ENCODE data around the gene NCSTN. TPM values are rescaled to one million over a fixed set of nuclear protein-coding genes. Genes with fewer than 3 reads are reported as not detected.

The NCSTN gene
- polyA plus RNA-seq, 1 donor (not counting 4 experiments of a cell fraction or from before 2014, with no cell fraction given) = 111 TPM

DNA sequence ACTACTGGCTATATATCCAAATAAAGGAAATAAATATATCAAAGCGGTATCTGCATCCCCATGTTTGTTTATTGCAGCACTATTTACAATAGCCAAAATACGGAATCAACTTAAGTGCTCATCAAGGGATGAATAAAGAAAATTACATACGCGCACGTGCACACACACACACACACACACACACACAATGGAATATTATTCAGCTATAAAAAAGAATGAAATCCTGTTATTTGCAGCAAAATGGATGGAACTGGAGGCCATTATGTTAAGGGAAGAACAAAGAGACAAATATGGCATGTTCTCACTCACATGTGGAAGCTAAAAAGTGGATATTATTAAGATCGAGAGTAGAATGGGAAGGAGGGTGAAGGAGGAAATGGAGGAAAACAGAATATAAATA is 20.4 kb upstream of the NCSTN start:
- Histone ChIP-seq H3K9me1 (ENCODE audit: control insufficient read depth, extremely low read depth, insufficient read depth, low read length) (no peaks in the 10 kb centered on the region), H3K9me3 (ENCODE audit: control insufficient read depth, low read depth, low read length) (no peaks in the 10 kb centered on the region), H3K4me2 (ENCODE audit: control insufficient read depth, extremely low read depth, insufficient read depth, low read depth, low read length) (no peak overlapping the region), H4K20me1 (ENCODE audit: control insufficient read depth, extremely low read depth, insufficient read depth, low read length) (no peaks in the 10 kb centered on the region), H3K4me3 (ENCODE audit: control insufficient read depth in 2 of 3, extremely low read depth in 1 of 3, insufficient read depth in 2 of 3, low read depth in 1 of 3, low read length in 3 of 3) (no peak overlapping the region), H3K27me3 (ENCODE audit: control insufficient read depth, extremely low read depth, insufficient read depth, low read length) (no peaks in the 10 kb centered on the region), H3K27ac (ENCODE audit: control insufficient read depth, insufficient read depth, low read length) (no peak overlapping the region), H2AFZ (ENCODE audit: control insufficient read depth, low read length) (no peak overlapping the region), H3K9ac (ENCODE audit: control insufficient read depth, extremely low read depth, insufficient read depth, low read length) (no peak overlapping the region), H3K36me3 (ENCODE audit: control insufficient read depth in 2 of 2, extremely low read depth in 1 of 2, insufficient read depth in 2 of 2, low read length in 2 of 2) (peaks cover 15 to 29% of the 10 kb centered on the region in 2 experiments), H3K79me2 (ENCODE audit: control insufficient read depth, insufficient read depth, low read length) (peaks cover 40% of the 10 kb centered on the region), H3K4me1 (ENCODE audit: control insufficient read depth, extremely low read depth, insufficient read depth, low read length) (no peaks in the 10 kb centered on the region)
- TF ChIP-seq CTCF (optimal IDR thresholded peaks at IDR 0.05 in 1 of 3, IDR thresholded peaks at IDR 0.05 in 1 of 3, conservative IDR thresholded peaks at IDR 0.05 in 1 of 3; ENCODE audit: extremely low read depth in 1 of 3, insufficient read depth in 2 of 3, low read length in 3 of 3) (no peak), EZH2 (IDR thresholded peaks at IDR 0.05; ENCODE audit: low read length) (no peak)
- FAIRE-seq (no peak), DNase-seq (ENCODE audit: low read depth, low spot score) (no peak)
- dilution Hi-C loops (cut with MboI; ENCODE audit: extremely low pct_ligation_motif_present, low sequenced_read_pairs) = no loop called here

GRCh38 chr1:160325252-160325651 is 17.9 kb upstream of the NCSTN start:
- no peak for TF ChIP-seq CTCF (optimal IDR thresholded peaks at IDR 0.05 in 1 of 3, IDR thresholded peaks at IDR 0.05 in 1 of 3, conservative IDR thresholded peaks at IDR 0.05 in 1 of 3; ENCODE audit: extremely low read depth in 1 of 3, insufficient read depth in 2 of 3, low read length in 3 of 3)
- TF ChIP-seq EZH2 (IDR thresholded peaks at IDR 0.05; ENCODE audit: low read length) = no peak
- Histone ChIP-seq H3K4me3 (ENCODE audit: control insufficient read depth in 2 of 3, extremely low read depth in 1 of 3, insufficient read depth in 2 of 3, low read depth in 1 of 3, low read length in 3 of 3) (no peak overlapping the region), H3K27ac (ENCODE audit: control insufficient read depth, insufficient read depth, low read length) (no peak overlapping the region), H3K36me3 (ENCODE audit: control insufficient read depth in 2 of 2, extremely low read depth in 1 of 2, insufficient read depth in 2 of 2, low read length in 2 of 2) (peaks cover 26 to 48% of the 10 kb centered on the region in 2 experiments), H3K27me3 (ENCODE audit: control insufficient read depth, extremely low read depth, insufficient read depth, low read length) (no peaks in the 10 kb centered on the region), H3K9ac (ENCODE audit: control insufficient read depth, extremely low read depth, insufficient read depth, low read length) (no peak overlapping the region), H3K4me2 (ENCODE audit: control insufficient read depth, extremely low read depth, insufficient read depth, low read depth, low read length) (no peak overlapping the region), H4K20me1 (ENCODE audit: control insufficient read depth, extremely low read depth, insufficient read depth, low read length) (peaks cover 4% of the 10 kb centered on the region), H3K9me3 (ENCODE audit: control insufficient read depth, low read depth, low read length) (no peaks in the 10 kb centered on the region), H3K79me2 (ENCODE audit: control insufficient read depth, insufficient read depth, low read length) (peaks cover 31% of the 10 kb centered on the region), H3K4me1 (ENCODE audit: control insufficient read depth, extremely low read depth, insufficient read depth, low read length) (no peaks in the 10 kb centered on the region), H2AFZ (ENCODE audit: control insufficient read depth, low read length) (no peak overlapping the region), H3K9me1 (ENCODE audit: control insufficient read depth, extremely low read depth, insufficient read depth, low read length) (no peaks in the 10 kb centered on the region)
- DNase-seq (ENCODE audit: low read depth, low spot score) (no peak), FAIRE-seq (no peak)
- dilution Hi-C loops (cut with MboI; ENCODE audit: extremely low pct_ligation_motif_present, low sequenced_read_pairs) = no loop called here
